ENCODE results near the gene DIAPH2.

- TF ChIP-seq HDGF (IDR thresholded peaks at IDR 0.05; ENCODE audit: borderline replicate concordance) (no peak), SUZ12 (IDR thresholded peaks at IDR 0.05) (no peak), FOXM1 (IDR thresholded peaks at IDR 0.05; ENCODE audit: borderline replicate concordance) (no peak)
Observed at GRCh38 chrX:96841325-96841724, 156.7 kb downstream of the DIAPH2 start.
